WTC11 (cell line): ENCODE data around the gene DNAAF2. TPM values are rescaled to one million over a fixed set of nuclear protein-coding genes. Genes with fewer than 3 reads are reported as not detected.

Source experiments
- ATAC-seq: fragments of 200-7000 bp; cut with Tn5 transposase; 2 replicates; pipeline ENCODE4 v1.10.0; 2021; ENCODE audit warnings: mild to moderate bottlenecking, moderate library complexity
- CTCF ChIA-PET: fragments of 300-600 bp; sonication (Branson Sonifier 250); formaldehyde crosslinking; loops from one replicate; lab custom pipeline; 2021; ENCODE audit warnings: antibody characterized with exemption; lab: Charles Lee
- POLR2A ChIA-PET: fragments of 350-600 bp; sonication (Branson Sonifier 250); formaldehyde crosslinking; loops from one replicate; lab custom pipeline; 2021; ENCODE audit warnings: antibody characterized with exemption; lab: Charles Lee
- DNase-seq: peaks from one replicate; pipeline ENCODE4 v3.0.0; 2021; ENCODE audit warnings: low spot score
- H3K27ac Mint-ChIP-seq: 2 replicates; pipeline ENCODE4 v1.8.0; 2021; ENCODE audit warnings: mixed read lengths
- H3K27me3 Mint-ChIP-seq: 2 replicates; pipeline ENCODE4 v1.8.0; 2021; ENCODE audit warnings: low read depth, mild to moderate bottlenecking, moderate library complexity, mixed read lengths
- H3K36me3 Mint-ChIP-seq: 2 replicates; pipeline ENCODE4 v1.8.0; 2021; ENCODE audit warnings: mixed read lengths
- H3K4me1 Mint-ChIP-seq: 2 replicates; pipeline ENCODE4 v1.8.0; 2022; ENCODE audit warnings: mixed read lengths
- H3K4me3 Mint-ChIP-seq: 2 replicates; pipeline ENCODE4 v1.8.0; 2021; ENCODE audit warnings: mild to moderate bottlenecking, moderate library complexity, mixed read lengths
- H3K9me3 Mint-ChIP-seq: 2 replicates; pipeline ENCODE4 v1.8.0; 2021; ENCODE audit warnings: mixed read lengths
- AFF4 ChIP-seq: sonication (generic); formaldehyde crosslinking; IDR thresholded peaks from 2 replicates; pipeline ENCODE4 v1.8.1; 2023; ENCODE audit warnings: mild to moderate bottlenecking, missing genetic modification reagents, borderline replicate concordance
- ARID4B ChIP-seq: sonication (generic); formaldehyde crosslinking; IDR thresholded peaks from 2 replicates; pipeline ENCODE4 v1.8.0; 2023; ENCODE audit warnings: missing genetic modification reagents, mild to moderate bottlenecking, borderline replicate concordance
- FOXP1 ChIP-seq: sonication (generic); formaldehyde crosslinking; IDR thresholded peaks from 2 replicates; pipeline ENCODE4 v1.8.0; 2022; ENCODE audit warnings: missing genetic modification reagents, mild to moderate bottlenecking, moderate library complexity, borderline replicate concordance
- MAX ChIP-seq: sonication (generic); formaldehyde crosslinking; IDR thresholded peaks from 2 replicates; pipeline ENCODE4 v1.8.0; 2022; ENCODE audit warnings: mild to moderate bottlenecking, missing genetic modification reagents
- MYBL2 ChIP-seq: sonication (generic); formaldehyde crosslinking; IDR thresholded peaks from 2 replicates; pipeline ENCODE4 v1.8.1; 2023; ENCODE audit warnings: mild to moderate bottlenecking, moderate library complexity, missing genetic modification reagents
- NFATC4 ChIP-seq: fragments of 250-450 bp; sonication (Bioruptor Pico); IDR thresholded peaks from 2 replicates; pipeline ENCODE4 v1.9.0; 2021; ENCODE audit warnings: mild to moderate bottlenecking
- NR1H2 ChIP-seq: sonication (generic); formaldehyde crosslinking; IDR thresholded peaks from 2 replicates; pipeline ENCODE4 v1.9.0; 2021; ENCODE audit warnings: mild to moderate bottlenecking, moderate library complexity, missing genetic modification reagents
- SMAD4 ChIP-seq: sonication (generic); formaldehyde crosslinking; IDR thresholded peaks from 2 replicates; pipeline ENCODE4 v1.8.0; 2022; ENCODE audit warnings: mild to moderate bottlenecking, missing genetic modification reagents
- USF2 ChIP-seq: sonication (generic); formaldehyde crosslinking; IDR thresholded peaks from 2 replicates; pipeline ENCODE4 v1.8.1; 2023; ENCODE audit warnings: mild to moderate bottlenecking, missing genetic modification reagents, moderate library complexity
- ZNF121 ChIP-seq: sonication (generic); formaldehyde crosslinking; IDR thresholded peaks from 2 replicates; pipeline ENCODE4 v1.8.0; 2023; ENCODE audit warnings: missing genetic modification reagents
- ZNF219 ChIP-seq: sonication (generic); formaldehyde crosslinking; IDR thresholded peaks from 2 replicates; pipeline ENCODE4 v1.8.0; 2023; ENCODE audit warnings: missing genetic modification reagents, mild to moderate bottlenecking, borderline replicate concordance
- total RNA-seq: library from RNA; stranded (reverse); gene quantifications from 3 replicates; pipeline ENCODE4 v1.2.3, GENCODE V29; 2021
- TF ChIP-seq, protein P1 (sequence below): sonication (generic); formaldehyde crosslinking; IDR thresholded peaks from 2 replicates; pipeline ENCODE4 v1.8.1; 2022; ENCODE audit warnings: missing genetic modification reagents, borderline replicate concordance
- TF ChIP-seq, protein P2 (sequence below): fragments of 250-450 bp; sonication (Bioruptor Pico); IDR thresholded peaks from 2 replicates; pipeline ENCODE4 v1.9.0; 2021; ENCODE audit warnings: moderate library complexity, mild to moderate bottlenecking, inconsistent platforms, borderline replicate concordance
- TF ChIP-seq, protein P3 (sequence below): sonication (generic); formaldehyde crosslinking; IDR thresholded peaks from 2 replicates; pipeline ENCODE4 v1.8.1; 2023; ENCODE audit warnings: mild to moderate bottlenecking, missing genetic modification reagents
- TF ChIP-seq, protein P4 (sequence below): sonication (generic); formaldehyde crosslinking; IDR thresholded peaks from 2 replicates; pipeline ENCODE4 v1.8.1; 2023; ENCODE audit warnings: mild to moderate bottlenecking, moderate library complexity, missing genetic modification reagents
- TF ChIP-seq, protein P5 (sequence below): sonication (generic); formaldehyde crosslinking; IDR thresholded peaks from 2 replicates; pipeline ENCODE4 v1.8.1; 2023; ENCODE audit warnings: mild to moderate bottlenecking, missing genetic modification reagents, moderate library complexity

Gene DNAAF2
- total RNA-seq, 1 experiment from 2014 or later: 19.9 TPM

DNA sequence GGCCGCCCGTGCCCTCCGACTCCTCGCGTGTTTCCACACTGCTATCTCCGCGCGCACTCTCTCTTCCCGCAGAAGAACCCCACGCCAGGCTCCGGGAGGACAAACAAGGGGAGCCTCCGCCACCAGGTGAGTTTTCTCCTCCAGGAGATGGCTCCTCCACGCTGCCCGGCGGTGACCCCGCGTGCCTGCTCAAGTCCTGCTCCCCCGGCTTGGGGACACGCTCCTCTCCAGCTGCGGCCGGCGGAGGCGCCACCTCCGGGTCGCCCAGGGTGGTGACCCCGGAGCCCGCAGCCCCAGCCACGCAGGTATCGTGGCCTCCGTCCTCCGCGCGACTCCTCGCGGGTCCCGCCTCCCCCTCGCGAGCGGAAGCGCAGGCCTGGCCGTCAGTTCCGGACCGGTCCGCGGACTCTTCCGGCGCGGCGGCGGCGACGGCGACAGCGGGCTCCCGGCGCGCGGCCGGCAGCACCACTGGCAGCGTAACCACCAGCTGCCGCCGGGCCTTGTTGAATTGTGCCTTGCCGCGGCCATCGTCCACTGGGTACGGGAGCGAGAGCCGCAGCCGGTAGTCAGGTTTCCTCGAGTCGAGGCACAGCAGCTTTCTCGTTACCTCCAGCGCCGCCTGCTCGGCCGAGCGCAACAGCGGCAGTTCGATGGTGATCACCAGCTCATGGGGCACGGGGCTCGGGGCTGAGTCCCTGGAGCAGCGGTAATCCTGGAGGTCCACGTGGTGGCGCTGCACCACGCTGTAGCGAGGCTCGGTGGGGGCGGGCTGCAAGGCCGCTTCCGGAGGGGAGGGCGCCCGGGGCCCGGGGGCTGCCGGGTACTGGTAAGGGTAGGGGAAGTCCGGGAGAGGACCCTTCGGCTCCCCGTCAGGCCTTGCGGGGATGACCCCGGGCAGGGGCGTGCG is 1.2 kb downstream of the DNAAF2 start:
- ATAC-seq: peak; percentile 91
- H3K9me3 Mint-ChIP-seq: no peaks in the 10 kb centered on the region
- TF ChIP-seq NFATC4 (CRISPR knock-in tag) (0 out of 2 replicates have a peak, but pooled peaks have one; percentile 21), NR1H2 (CRISPR knock-in tag) (no peak), USF2 (peak; percentile 68), AFF4 (CRISPR knock-in tag) (no peak), ZNF121 (CRISPR knock-in tag) (0 out of 2 replicates have a peak, but pooled peaks have one; percentile 11), MYBL2 (CRISPR knock-in tag) (peak; percentile 12; the same call in 1 of the 2 replicates), SMAD4 (CRISPR knock-in tag) (no peak), ZNF219 (no peak), ARID4B (CRISPR knock-in tag) (no peak; the same call in 1 of the 2 replicates), FOXP1 (CRISPR knock-in tag) (peak; percentile 85), MAX (CRISPR knock-in tag) (peak; percentile 84; the same call in 1 of the 2 replicates)
- TF ChIP-seq, protein P1, sequence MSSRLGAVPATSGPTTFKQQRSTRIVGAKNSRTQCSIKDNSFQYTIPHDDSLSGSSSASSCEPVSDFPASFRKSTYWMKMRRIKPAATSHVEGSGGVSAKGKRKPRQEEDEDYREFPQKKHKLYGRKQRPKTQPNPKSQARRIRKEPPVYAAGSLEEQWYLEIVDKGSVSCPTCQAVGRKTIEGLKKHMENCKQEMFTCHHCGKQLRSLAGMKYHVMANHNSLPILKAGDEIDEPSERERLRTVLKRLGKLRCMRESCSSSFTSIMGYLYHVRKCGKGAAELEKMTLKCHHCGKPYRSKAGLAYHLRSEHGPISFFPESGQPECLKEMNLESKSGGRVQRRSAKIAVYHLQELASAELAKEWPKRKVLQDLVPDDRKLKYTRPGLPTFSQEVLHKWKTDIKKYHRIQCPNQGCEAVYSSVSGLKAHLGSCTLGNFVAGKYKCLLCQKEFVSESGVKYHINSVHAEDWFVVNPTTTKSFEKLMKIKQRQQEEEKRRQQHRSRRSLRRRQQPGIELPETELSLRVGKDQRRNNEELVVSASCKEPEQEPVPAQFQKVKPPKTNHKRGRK: 0 out of 2 replicates have a peak, but pooled peaks have one; percentile 19
- TF ChIP-seq, protein P2, sequence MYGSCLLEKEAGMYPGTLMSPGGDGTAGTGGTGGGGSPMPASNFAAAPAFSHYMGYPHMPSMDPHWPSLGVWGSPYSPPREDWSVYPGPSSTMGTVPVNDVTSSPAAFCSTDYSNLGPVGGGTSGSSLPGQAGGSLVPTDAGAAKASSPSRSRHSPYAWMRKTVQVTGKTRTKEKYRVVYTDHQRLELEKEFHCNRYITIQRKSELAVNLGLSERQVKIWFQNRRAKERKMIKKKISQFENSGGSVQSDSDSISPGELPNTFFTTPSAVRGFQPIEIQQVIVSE: no peak
- TF ChIP-seq, protein P3, sequence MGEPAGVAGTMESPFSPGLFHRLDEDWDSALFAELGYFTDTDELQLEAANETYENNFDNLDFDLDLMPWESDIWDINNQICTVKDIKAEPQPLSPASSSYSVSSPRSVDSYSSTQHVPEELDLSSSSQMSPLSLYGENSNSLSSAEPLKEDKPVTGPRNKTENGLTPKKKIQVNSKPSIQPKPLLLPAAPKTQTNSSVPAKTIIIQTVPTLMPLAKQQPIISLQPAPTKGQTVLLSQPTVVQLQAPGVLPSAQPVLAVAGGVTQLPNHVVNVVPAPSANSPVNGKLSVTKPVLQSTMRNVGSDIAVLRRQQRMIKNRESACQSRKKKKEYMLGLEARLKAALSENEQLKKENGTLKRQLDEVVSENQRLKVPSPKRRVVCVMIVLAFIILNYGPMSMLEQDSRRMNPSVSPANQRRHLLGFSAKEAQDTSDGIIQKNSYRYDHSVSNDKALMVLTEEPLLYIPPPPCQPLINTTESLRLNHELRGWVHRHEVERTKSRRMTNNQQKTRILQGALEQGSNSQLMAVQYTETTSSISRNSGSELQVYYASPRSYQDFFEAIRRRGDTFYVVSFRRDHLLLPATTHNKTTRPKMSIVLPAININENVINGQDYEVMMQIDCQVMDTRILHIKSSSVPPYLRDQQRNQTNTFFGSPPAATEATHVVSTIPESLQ: no peak
- TF ChIP-seq, protein P4, sequence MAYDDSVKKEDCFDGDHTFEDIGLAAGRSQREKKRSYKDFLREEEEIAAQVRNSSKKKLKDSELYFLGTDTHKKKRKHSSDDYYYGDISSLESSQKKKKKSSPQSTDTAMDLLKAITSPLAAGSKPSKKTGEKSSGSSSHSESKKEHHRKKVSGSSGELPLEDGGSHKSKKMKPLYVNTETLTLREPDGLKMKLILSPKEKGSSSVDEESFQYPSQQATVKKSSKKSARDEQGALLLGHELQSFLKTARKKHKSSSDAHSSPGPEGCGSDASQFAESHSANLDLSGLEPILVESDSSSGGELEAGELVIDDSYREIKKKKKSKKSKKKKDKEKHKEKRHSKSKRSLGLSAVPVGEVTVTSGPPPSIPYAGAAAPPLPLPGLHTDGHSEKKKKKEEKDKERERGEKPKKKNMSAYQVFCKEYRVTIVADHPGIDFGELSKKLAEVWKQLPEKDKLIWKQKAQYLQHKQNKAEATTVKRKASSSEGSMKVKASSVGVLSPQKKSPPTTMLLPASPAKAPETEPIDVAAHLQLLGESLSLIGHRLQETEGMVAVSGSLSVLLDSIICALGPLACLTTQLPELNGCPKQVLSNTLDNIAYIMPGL (CRISPR knock-in tag): peak; percentile 98
- TF ChIP-seq, protein P5, sequence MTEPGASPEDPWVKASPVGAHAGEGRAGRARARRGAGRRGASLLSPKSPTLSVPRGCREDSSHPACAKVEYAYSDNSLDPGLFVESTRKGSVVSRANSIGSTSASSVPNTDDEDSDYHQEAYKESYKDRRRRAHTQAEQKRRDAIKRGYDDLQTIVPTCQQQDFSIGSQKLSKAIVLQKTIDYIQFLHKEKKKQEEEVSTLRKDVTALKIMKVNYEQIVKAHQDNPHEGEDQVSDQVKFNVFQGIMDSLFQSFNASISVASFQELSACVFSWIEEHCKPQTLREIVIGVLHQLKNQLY (CRISPR knock-in tag): no peak

More for the DNA sequence above, 1.2 kb downstream of the DNAAF2 start:
- CTCF ChIA-PET: interaction anchor here (0.5 to 2.9 kb wide), 23 partner anchors 9 to 259 kb away, joined by 3 to 31 read pairs (median 5); partner anchors contain the start of genes ARF6, KLHDC1, KLHDC2 and LRR1
- POLR2A ChIA-PET: interaction anchor here (0.5 to 3.5 kb wide), 9 partner anchors 10 to 140 kb away, joined by 3 to 39 read pairs (median 5); partner anchors contain the start of genes KLHDC1, KLHDC2, LRR1 and MGAT2
- peaks cover 30% of the 10 kb centered on the region for H3K36me3 Mint-ChIP-seq
- peaks cover 25% of the 10 kb centered on the region for H3K4me1 Mint-ChIP-seq
- peak overlapping the region; percentile 98 for H3K27ac Mint-ChIP-seq
- DNase-seq: peak; percentile 96
- H3K4me3 Mint-ChIP-seq: peak overlapping the region; percentile 96
- H3K27me3 Mint-ChIP-seq: no peaks in the 10 kb centered on the region
